Measurements from ENCODE around the gene AGFG1.

GRCh38 chr2:227430639-227431038 is 41.3 kb upstream of the AGFG1 start:
- TF ChIP-seq CTCF (IDR thresholded peaks at IDR 0.05), result no peak
- no peak for TF ChIP-seq POLR2A (IDR thresholded peaks at IDR 0.05)
